ENCODE results near the gene CGB5. TPM values are rescaled to one million over a fixed set of nuclear protein-coding genes. Genes with fewer than 3 reads are reported as not detected.

Gene CGB5
- total RNA-seq, 4 donors from 2014 or later: not detected

DNA sequence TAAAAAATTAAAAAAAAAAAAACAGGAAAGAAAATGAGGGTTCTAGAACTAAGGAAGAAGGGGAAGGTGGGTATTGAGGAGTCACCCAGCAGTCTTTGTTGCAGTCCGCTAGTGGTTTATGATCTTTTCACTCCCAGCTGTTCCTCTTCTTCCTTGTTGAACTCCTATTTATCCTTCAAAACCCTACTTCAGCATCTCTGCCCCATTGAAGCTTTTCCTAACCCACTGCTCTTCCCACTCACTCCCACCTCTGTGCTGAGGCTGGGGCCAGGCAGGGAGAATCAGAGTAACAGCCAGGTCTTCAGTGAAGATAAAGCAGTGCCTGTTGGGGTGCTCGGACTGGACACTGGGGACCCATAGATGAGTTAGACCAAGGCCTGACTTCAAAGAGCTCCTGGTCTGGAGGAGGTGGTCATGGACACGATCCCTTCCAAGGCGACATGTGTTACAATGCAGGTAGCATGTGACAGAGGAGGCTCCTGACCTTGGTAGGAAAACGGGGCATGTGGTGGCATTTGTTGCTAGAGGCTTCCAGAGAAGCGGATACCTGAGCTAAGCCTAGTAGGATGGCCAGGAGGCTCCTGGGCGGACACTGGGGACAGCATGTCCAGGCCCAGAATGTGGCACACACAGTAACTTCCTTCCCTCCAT lies 38.6 kb upstream of the CGB5 start:
- no peak overlapping the region for H3K4me3 ChIP-seq
- no peaks in the 10 kb centered on the region for H3K27me3 ChIP-seq
- DNase-seq: no peak
- H3K4me1 ChIP-seq: no peaks in the 10 kb centered on the region
- no peaks in the 10 kb centered on the region for H3K9me3 ChIP-seq
- TF ChIP-seq, protein P1, sequence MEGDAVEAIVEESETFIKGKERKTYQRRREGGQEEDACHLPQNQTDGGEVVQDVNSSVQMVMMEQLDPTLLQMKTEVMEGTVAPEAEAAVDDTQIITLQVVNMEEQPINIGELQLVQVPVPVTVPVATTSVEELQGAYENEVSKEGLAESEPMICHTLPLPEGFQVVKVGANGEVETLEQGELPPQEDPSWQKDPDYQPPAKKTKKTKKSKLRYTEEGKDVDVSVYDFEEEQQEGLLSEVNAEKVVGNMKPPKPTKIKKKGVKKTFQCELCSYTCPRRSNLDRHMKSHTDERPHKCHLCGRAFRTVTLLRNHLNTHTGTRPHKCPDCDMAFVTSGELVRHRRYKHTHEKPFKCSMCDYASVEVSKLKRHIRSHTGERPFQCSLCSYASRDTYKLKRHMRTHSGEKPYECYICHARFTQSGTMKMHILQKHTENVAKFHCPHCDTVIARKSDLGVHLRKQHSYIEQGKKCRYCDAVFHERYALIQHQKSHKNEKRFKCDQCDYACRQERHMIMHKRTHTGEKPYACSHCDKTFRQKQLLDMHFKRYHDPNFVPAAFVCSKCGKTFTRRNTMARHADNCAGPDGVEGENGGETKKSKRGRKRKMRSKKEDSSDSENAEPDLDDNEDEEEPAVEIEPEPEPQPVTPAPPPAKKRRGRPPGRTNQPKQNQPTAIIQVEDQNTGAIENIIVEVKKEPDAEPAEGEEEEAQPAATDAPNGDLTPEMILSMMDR (IDR thresholded peaks at IDR 0.05): no peak
- TF ChIP-seq POLR2A (IDR thresholded peaks at IDR 0.05): no peak
- intact Hi-C loops (cut with DNase I; ENCODE audit: low total_unique reads): no loop called here
- no peak overlapping the region for H3K27ac ChIP-seq
- no peaks in the 10 kb centered on the region for H3K36me3 ChIP-seq

DNA sequence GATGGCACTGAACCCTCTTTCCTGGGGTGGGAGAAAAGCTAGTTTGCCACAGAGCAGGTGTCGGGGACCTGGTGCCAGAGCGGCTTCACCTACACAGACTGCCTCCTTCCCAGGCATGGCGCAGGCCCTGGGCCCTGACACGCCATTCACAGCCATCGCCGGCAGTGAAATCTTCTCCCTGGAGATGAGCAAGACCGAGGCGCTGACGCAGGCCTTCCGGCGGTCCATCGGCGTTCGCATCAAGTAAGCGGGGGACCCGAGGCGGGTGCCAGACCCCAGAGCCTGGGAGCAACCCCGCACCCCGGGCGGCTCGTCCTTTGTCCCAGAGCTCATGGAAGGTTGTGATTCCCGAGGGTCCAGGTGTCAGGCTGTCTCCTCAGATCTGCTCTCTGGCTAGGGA lies 36.7 kb upstream of the CGB5 start:
- no peak for DNase-seq
- intact Hi-C loops (cut with DNase I; ENCODE audit: low total_unique reads): no loop called here
- H3K27me3 ChIP-seq: no peaks in the 10 kb centered on the region
- no peak overlapping the region for H3K4me3 ChIP-seq
- TF ChIP-seq, protein P1 (IDR thresholded peaks at IDR 0.05): no peak
- TF ChIP-seq POLR2A (IDR thresholded peaks at IDR 0.05): no peak
- no peaks in the 10 kb centered on the region for H3K36me3 ChIP-seq
- no peak overlapping the region for H3K27ac ChIP-seq
- H3K9me3 ChIP-seq: no peaks in the 10 kb centered on the region
- H3K4me1 ChIP-seq: no peaks in the 10 kb centered on the region

DNA sequence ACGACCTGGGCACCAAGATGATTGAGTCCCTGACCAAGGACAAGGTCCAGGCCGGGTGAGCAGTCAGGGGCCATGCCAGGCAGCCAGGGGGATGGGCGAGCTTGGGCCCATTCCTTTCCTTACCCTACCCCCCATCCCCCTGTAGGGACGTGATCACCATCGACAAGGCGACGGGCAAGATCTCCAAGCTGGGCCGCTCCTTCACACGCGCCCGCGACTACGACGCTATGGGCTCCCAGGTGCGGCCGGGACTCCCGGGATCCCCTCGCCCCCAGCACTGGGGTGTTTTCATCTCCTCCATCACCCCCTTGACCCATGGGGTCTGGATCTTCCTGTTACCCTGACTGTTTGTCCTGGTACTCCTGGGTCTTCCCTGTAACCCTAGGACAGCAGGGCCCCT lies 33.8 kb upstream of the CGB5 start:
- H3K4me1 ChIP-seq: no peaks in the 10 kb centered on the region
- no peaks in the 10 kb centered on the region for H3K9me3 ChIP-seq
- no peaks in the 10 kb centered on the region for H3K36me3 ChIP-seq
- DNase-seq: no peak
- no peak for TF ChIP-seq POLR2A (IDR thresholded peaks at IDR 0.05)
- TF ChIP-seq, protein P1 (IDR thresholded peaks at IDR 0.05): no peak
- no peak overlapping the region for H3K4me3 ChIP-seq
- no peaks in the 10 kb centered on the region for H3K27me3 ChIP-seq
- H3K27ac ChIP-seq: no peak overlapping the region
- intact Hi-C loops (cut with DNase I; ENCODE audit: low total_unique reads): no loop called here

DNA sequence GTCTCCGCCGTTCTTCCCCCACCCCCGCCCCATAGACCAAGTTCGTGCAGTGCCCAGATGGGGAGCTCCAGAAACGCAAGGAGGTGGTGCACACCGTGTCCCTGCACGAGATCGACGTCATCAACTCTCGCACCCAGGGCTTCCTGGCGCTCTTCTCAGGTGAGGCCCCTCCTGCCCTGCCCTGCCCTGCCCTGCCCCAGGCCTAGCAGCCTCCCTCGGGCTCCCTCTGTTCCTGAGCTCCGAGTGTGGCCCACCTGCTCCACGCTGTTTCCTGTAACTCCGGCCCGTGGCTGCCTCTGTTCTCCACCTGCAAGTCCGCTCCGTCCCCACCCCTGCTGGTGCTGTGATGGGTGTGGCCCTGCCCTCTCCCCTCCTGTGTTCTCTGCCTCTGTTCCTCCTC lies 33.2 kb upstream of the CGB5 start:
- H3K36me3 ChIP-seq: no peaks in the 10 kb centered on the region
- DNase-seq: no peak
- TF ChIP-seq, protein P1 (IDR thresholded peaks at IDR 0.05): no peak
- TF ChIP-seq POLR2A (IDR thresholded peaks at IDR 0.05): no peak

DNA sequence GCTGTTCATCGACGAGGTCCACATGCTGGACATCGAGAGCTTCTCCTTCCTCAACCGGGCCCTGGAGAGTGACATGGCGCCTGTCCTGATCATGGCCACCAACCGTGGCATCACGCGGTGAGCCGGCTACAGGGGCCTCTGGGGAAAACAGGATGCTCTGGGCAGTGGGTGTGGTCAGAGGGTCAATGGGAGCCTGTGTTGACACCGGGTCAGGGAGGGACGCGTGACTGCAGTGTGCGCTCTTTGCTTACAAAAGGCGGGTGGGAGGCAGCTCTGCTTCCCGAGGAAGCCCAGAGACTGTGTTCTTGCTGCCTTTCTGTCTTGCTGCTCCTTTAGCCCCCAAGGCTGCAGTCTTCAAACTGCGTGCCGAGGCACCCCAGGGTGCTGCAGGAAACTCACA lies 32.5 kb upstream of the CGB5 start:
- no peaks in the 10 kb centered on the region for H3K9me3 ChIP-seq
- no peaks in the 10 kb centered on the region for H3K36me3 ChIP-seq

More for the DNA sequence above, 33.2 kb upstream of the CGB5 start:
- H3K27ac ChIP-seq: no peak overlapping the region
- no peaks in the 10 kb centered on the region for H3K9me3 ChIP-seq
- no peak overlapping the region for H3K4me3 ChIP-seq
- intact Hi-C loops (cut with DNase I; ENCODE audit: low total_unique reads): no loop called here
- H3K27me3 ChIP-seq: no peaks in the 10 kb centered on the region
- no peaks in the 10 kb centered on the region for H3K4me1 ChIP-seq

More for the DNA sequence above, 32.5 kb upstream of the CGB5 start:
- TF ChIP-seq POLR2A (IDR thresholded peaks at IDR 0.05): no peak
- TF ChIP-seq, protein P1 (IDR thresholded peaks at IDR 0.05): no peak
- no peaks in the 10 kb centered on the region for H3K4me1 ChIP-seq
- DNase-seq: no peak
- H3K4me3 ChIP-seq: no peak overlapping the region
- no peak overlapping the region for H3K27ac ChIP-seq
- H3K27me3 ChIP-seq: no peaks in the 10 kb centered on the region
- intact Hi-C loops (cut with DNase I; ENCODE audit: low total_unique reads): no loop called here

Measured in uterus (tissue), 4 donors.